Activated T-helper 17 cell treated with anti-CD3 and anti-CD28 coated beads, Interleukin-2, amount 50 U/mL, for 72 hours (primary cell): Measurements from ENCODE around the gene CYP3A7. TPM values are rescaled to one million over a fixed set of nuclear protein-coding genes. Genes with fewer than 3 reads are reported as not detected.
"Not testable (repeated sequence)": the region's sequence is repeated elsewhere in the genome, so short reads cannot be mapped to it uniquely, and the experiment has no call there.

Experiments
- ATAC-seq: fragments of 150-1000 bp; cut with Tn5 transposase; replicated peaks from 2 replicates; pipeline ENCODE4 v1.10.0; 2021; ENCODE audit warnings: mild to moderate bottlenecking, moderate library complexity
- H3K27ac Mint-ChIP-seq: one replicate; pipeline ENCODE4 v1.8.0; 2022; ENCODE audit warnings: mixed read lengths
- H3K27me3 Mint-ChIP-seq: one replicate; pipeline ENCODE4 v1.8.0; 2022; ENCODE audit warnings: mixed read lengths
- H3K36me3 Mint-ChIP-seq: one replicate; pipeline ENCODE4 v1.8.0; 2022; ENCODE audit warnings: low read depth, mild to moderate bottlenecking, mixed read lengths
- H3K4me1 Mint-ChIP-seq: one replicate; pipeline ENCODE4 v1.8.0; 2022; ENCODE audit warnings: mixed read lengths
- H3K4me3 Mint-ChIP-seq: one replicate; pipeline ENCODE4 v1.8.0; 2022; ENCODE audit warnings: mild to moderate bottlenecking, mixed read lengths
- H3K9me3 Mint-ChIP-seq: one replicate; pipeline ENCODE4 v1.8.0; 2022; ENCODE audit warnings: mixed read lengths
- total RNA-seq, 2 donors: library from RNA; stranded (reverse); gene quantifications; one replicate each; pipeline ENCODE4 v1.2.3, GENCODE V29; 2022

CYP3A7 gene
- total RNA-seq, 2 donors from 2014 or later, result not detected

GRCh38 chr7:99731638-99732374 is 3.2 kb downstream of the CYP3A7 start:
- Mint-ChIP-seq H3K4me3 (no peak overlapping the region), H3K36me3 (peaks cover 4% of the 10 kb centered on the region), H3K4me1 (no peaks in the 10 kb centered on the region), H3K9me3 (no peaks in the 10 kb centered on the region), H3K27ac (no peak overlapping the region), H3K27me3 (no peaks in the 10 kb centered on the region)
- ATAC-seq, result peak; percentile 75

- Mint-ChIP-seq H3K4me3 (no peak overlapping the region), H3K27ac (no peak overlapping the region), H3K27me3 (no peaks in the 10 kb centered on the region), H3K4me1 (no peaks in the 10 kb centered on the region), H3K9me3 (no peaks in the 10 kb centered on the region), H3K36me3 (no peaks in the 10 kb centered on the region)
- ATAC-seq, result no peak
These were observed 4.0 kb downstream of the CYP3A7 start for GRCh38 chr7:99730992-99731391.

- ATAC-seq, result no peak
- no peaks in the 10 kb centered on the region for H3K36me3 Mint-ChIP-seq
These were observed 4.7 kb downstream of the CYP3A7 start for GRCh38 chr7:99730238-99730810.

GRCh38 chr7:99729486-99730237 is 5.3 kb downstream of the CYP3A7 start:
- Mint-ChIP-seq H3K27me3 (no peaks in the 10 kb centered on the region), H3K4me1 (no peaks in the 10 kb centered on the region), H3K36me3 (no peaks in the 10 kb centered on the region), H3K9me3 (no peaks in the 10 kb centered on the region), H3K4me3 (no peak overlapping the region), H3K27ac (no peak overlapping the region)
- no peak for ATAC-seq

More at GRCh38 chr7:99730238-99730810, 4.7 kb downstream of the CYP3A7 start:
- Mint-ChIP-seq H3K4me3 (no peak overlapping the region), H3K4me1 (no peaks in the 10 kb centered on the region), H3K27me3 (no peaks in the 10 kb centered on the region), H3K9me3 (no peaks in the 10 kb centered on the region), H3K27ac (no peak overlapping the region)

- no peaks in the 10 kb centered on the region for H3K9me3 Mint-ChIP-seq
- no peak overlapping the region for H3K27ac Mint-ChIP-seq
- no peaks in the 10 kb centered on the region for H3K36me3 Mint-ChIP-seq
- ATAC-seq, result no peak
- no peak overlapping the region for H3K4me3 Mint-ChIP-seq
- no peaks in the 10 kb centered on the region for H3K27me3 Mint-ChIP-seq
- no peaks in the 10 kb centered on the region for H3K4me1 Mint-ChIP-seq
These were observed 6.4 kb downstream of the CYP3A7 start for GRCh38 chr7:99728615-99729014.

GRCh38 chr7:99723201-99723600 is 11.8 kb downstream of the CYP3A7 start:
- H3K4me1 Mint-ChIP-seq, H3K27ac Mint-ChIP-seq, H3K27me3 Mint-ChIP-seq, ATAC-seq, H3K9me3 Mint-ChIP-seq, H3K36me3 Mint-ChIP-seq, H3K4me3 Mint-ChIP-seq: not testable (repeated sequence)

- H3K4me3 Mint-ChIP-seq, result no peak overlapping the region
- H3K36me3 Mint-ChIP-seq, result no peaks in the 10 kb centered on the region
- no peaks in the 10 kb centered on the region for H3K27me3 Mint-ChIP-seq
- no peaks in the 10 kb centered on the region for H3K9me3 Mint-ChIP-seq
- no peak overlapping the region for H3K27ac Mint-ChIP-seq
- ATAC-seq, result peak; percentile 45
- no peaks in the 10 kb centered on the region for H3K4me1 Mint-ChIP-seq
These were observed 14.0 kb downstream of the CYP3A7 start for GRCh38 chr7:99720800-99721595.

- Mint-ChIP-seq H3K27ac (no peak overlapping the region), H3K27me3 (no peaks in the 10 kb centered on the region), H3K36me3 (no peaks in the 10 kb centered on the region), H3K9me3 (no peaks in the 10 kb centered on the region), H3K4me1 (no peaks in the 10 kb centered on the region), H3K4me3 (no peak overlapping the region)
- peak; percentile 76 for ATAC-seq
These were observed 14.8 kb downstream of the CYP3A7 start for GRCh38 chr7:99719996-99720769.

- ATAC-seq, result no peak
- no peaks in the 10 kb centered on the region for H3K27me3 Mint-ChIP-seq
These were observed 20.9 kb downstream of the CYP3A7 start for GRCh38 chr7:99713995-99714570.

GRCh38 chr7:99709838-99710578 is 25.0 kb downstream of the CYP3A7 start:
- H3K9me3 Mint-ChIP-seq, result no peaks in the 10 kb centered on the region
- H3K36me3 Mint-ChIP-seq, result peaks cover 29% of the 10 kb centered on the region
- no peaks in the 10 kb centered on the region for H3K4me1 Mint-ChIP-seq
- no peak overlapping the region for H3K4me3 Mint-ChIP-seq
- H3K27ac Mint-ChIP-seq, result no peak overlapping the region
- H3K27me3 Mint-ChIP-seq, result no peaks in the 10 kb centered on the region
- peak; percentile 62 for ATAC-seq

More at GRCh38 chr7:99713995-99714570, 20.9 kb downstream of the CYP3A7 start:
- Mint-ChIP-seq H3K9me3 (no peaks in the 10 kb centered on the region), H3K27ac (no peak overlapping the region), H3K4me1 (no peaks in the 10 kb centered on the region), H3K4me3 (no peak overlapping the region), H3K36me3 (peaks cover 22% of the 10 kb centered on the region)

- Mint-ChIP-seq H3K4me3 (no peak overlapping the region), H3K27me3 (no peaks in the 10 kb centered on the region), H3K4me1 (no peaks in the 10 kb centered on the region), H3K27ac (no peak overlapping the region), H3K36me3 (peaks cover 21% of the 10 kb centered on the region), H3K9me3 (no peaks in the 10 kb centered on the region)
- peak; percentile 71 for ATAC-seq
These were observed 25.7 kb downstream of the CYP3A7 start for GRCh38 chr7:99709260-99709659.

- no peak overlapping the region for H3K27ac Mint-ChIP-seq
- H3K9me3 Mint-ChIP-seq, result no peaks in the 10 kb centered on the region
- no peaks in the 10 kb centered on the region for H3K4me1 Mint-ChIP-seq
- no peak for ATAC-seq
- H3K36me3 Mint-ChIP-seq, result peaks cover 18% of the 10 kb centered on the region
- H3K27me3 Mint-ChIP-seq, result no peaks in the 10 kb centered on the region
- no peak overlapping the region for H3K4me3 Mint-ChIP-seq
These were observed 27.9 kb downstream of the CYP3A7 start for GRCh38 chr7:99707096-99707495.

- H3K27ac Mint-ChIP-seq, result no peak overlapping the region
- no peaks in the 10 kb centered on the region for H3K36me3 Mint-ChIP-seq
- no peak overlapping the region for H3K4me3 Mint-ChIP-seq
- H3K9me3 Mint-ChIP-seq, result no peaks in the 10 kb centered on the region
- no peaks in the 10 kb centered on the region for H3K4me1 Mint-ChIP-seq
- H3K27me3 Mint-ChIP-seq, result no peaks in the 10 kb centered on the region
- ATAC-seq, result no peak
These were observed 35.0 kb downstream of the CYP3A7 start for GRCh38 chr7:99699946-99700345.
